Mucosa of descending colon (tissue), 3 donors: ENCODE measurements around the gene LITAF. TPM values are rescaled to one million over a fixed set of nuclear protein-coding genes. Genes with fewer than 3 reads are reported as not detected.

Experiments
- ATAC-seq: fragments of 200-7000 bp; cut with Tn5 transposase; one replicate; pipeline ENCODE4 v1.9.1; 2020; ENCODE audit warnings: mild to moderate bottlenecking, moderate library complexity
- DNase-seq, 3 donors: peaks; one replicate each; pipeline ENCODE4 v3.0.0-alpha.2; 2020
- H3K36me3 ChIP-seq: fragments of 200-600 bp; one replicate; pipeline ENCODE4 v1.8.0; 2021; ENCODE audit warnings: low read depth, mild to moderate bottlenecking
- H3K4me1 ChIP-seq: fragments of 200-600 bp; one replicate; pipeline ENCODE4 v1.8.0; 2021; ENCODE audit warnings: low read depth, mild to moderate bottlenecking
- H3K4me3 ChIP-seq: fragments of 200-600 bp; one replicate; pipeline ENCODE4 v1.8.0; 2021; ENCODE audit warnings: mild to moderate bottlenecking
- H3K9me3 ChIP-seq: fragments of 200-600 bp; one replicate; pipeline ENCODE4 v1.8.0; 2021; ENCODE audit warnings: mild to moderate bottlenecking
- CTCF ChIP-seq: fragments of 200-600 bp; IDR thresholded peaks from one replicate; pipeline ENCODE4 v1.8.0; 2022; ENCODE audit warnings: antibody characterized with exemption, mild to moderate bottlenecking
- intact Hi-C, 2 donors: fragments of 100-400 bp; cut with DNase I in 1 of 2; cut with micrococcal nuclease in 1 of 2; formaldehyde crosslinking; loops; one replicate each; pipeline versions ENCODE4 v1.11.0 to v1.11.1; 2022; cut with DNase I, micrococcal nuclease
- total RNA-seq, 3 donors: library from RNA; stranded (reverse); fragmentation: NEBNext Ultra II Directional in 2 of 3; extraction: Animal tissue kit (Norgen Biotek cat#: 25700) in 2 of 3; gene quantifications; one replicate each; pipeline versions ENCODE4 v1.2.1 to v1.2.4, GENCODE V29; 2021 to 2023
- donor health status: DM: no; HTN: no; CAD: no; lungs with moderate emphysema.
- donor health status: DM: no; HTN: no; CAD: no.
- donor health status: DM: no; HTN: yes; CAD: no.

Gene LITAF
- total RNA-seq, 3 donors from 2014 or later: 140 to 308 (median 246) TPM

- ATAC-seq (no peak), DNase-seq (peak in 1 of 3 donors; percentile 15)
- intact Hi-C loops: no loop called here
- Histone ChIP-seq H3K4me1 (peaks cover 19% of the 10 kb centered on the region), H3K9me3 (no peaks in the 10 kb centered on the region), H3K36me3 (no peaks in the 10 kb centered on the region), H3K4me3 (no peak overlapping the region)
- TF ChIP-seq CTCF: no peak
Measured at GRCh38 chr16:11601911-11602310, 15.2 kb upstream of the LITAF start.

- H3K9me3 ChIP-seq: no peaks in the 10 kb centered on the region
- H3K4me3 ChIP-seq: no peak overlapping the region
- ATAC-seq (no peak), DNase-seq (peak in 1 of 3 donors; percentile 13)
- no peaks in the 10 kb centered on the region for H3K36me3 ChIP-seq
- TF ChIP-seq CTCF: no peak
- intact Hi-C loops: no loop called here
- peaks cover 21% of the 10 kb centered on the region for H3K4me1 ChIP-seq
Measured at GRCh38 chr16:11601425-11601824, 14.7 kb upstream of the LITAF start.

GRCh38 chr16:11599579-11599978 lies 12.9 kb upstream of the LITAF start:
- peak in 1 of 3 donors; percentile 15 for DNase-seq
- H3K9me3 ChIP-seq: no peaks in the 10 kb centered on the region
- intact Hi-C loops: no loop called here
- no peak for ATAC-seq
- peaks cover 16% of the 10 kb centered on the region for H3K4me1 ChIP-seq
- no peak for TF ChIP-seq CTCF
- H3K36me3 ChIP-seq: no peaks in the 10 kb centered on the region
- no peak overlapping the region for H3K4me3 ChIP-seq

- intact Hi-C loops: no loop called here
- TF ChIP-seq CTCF: no peak
- ATAC-seq (peak; percentile 97), DNase-seq (peak in 2 of 3 donors; percentile 55 to 64)
- Histone ChIP-seq H3K4me1 (peaks cover 12% of the 10 kb centered on the region), H3K36me3 (no peaks in the 10 kb centered on the region), H3K4me3 (no peak overlapping the region), H3K9me3 (no peaks in the 10 kb centered on the region)
Measured at GRCh38 chr16:11597235-11598095, 10.7 kb upstream of the LITAF start.

GRCh38 chr16:11596572-11597226 lies 10.0 kb upstream of the LITAF start:
- intact Hi-C loops: no loop called here
- no peak for ATAC-seq

More at GRCh38 chr16:11596572-11597226, 10.0 kb upstream of the LITAF start:
- H3K4me1 ChIP-seq: peaks cover 12% of the 10 kb centered on the region
- no peak for TF ChIP-seq CTCF
- no peaks in the 10 kb centered on the region for H3K36me3 ChIP-seq
- DNase-seq: peak in 1 of 3 donors; percentile 7
- H3K4me3 ChIP-seq: no peak overlapping the region
- no peaks in the 10 kb centered on the region for H3K9me3 ChIP-seq
